Measurements from ENCODE around the gene GNB4.

DNA sequence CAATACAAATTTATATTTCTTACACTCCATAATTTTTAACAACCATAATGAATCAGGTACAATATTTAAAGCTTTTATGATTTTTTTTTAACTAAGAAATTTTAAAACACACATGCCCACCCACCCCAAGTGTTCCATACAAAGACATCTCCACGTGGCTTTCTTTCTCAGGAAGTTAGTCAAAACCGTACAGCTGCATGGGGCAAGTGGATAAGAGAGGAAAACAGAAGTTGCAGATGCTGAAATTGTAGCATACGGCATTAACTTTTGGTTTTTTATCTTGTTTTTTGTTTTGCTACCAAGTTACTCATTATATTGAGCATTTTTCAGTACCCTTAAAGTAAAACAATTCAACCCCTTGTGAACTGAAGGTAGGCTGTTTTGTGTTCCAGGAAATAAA is 14.8 kb downstream of the GNB4 start:
- no peak for TF ChIP-seq POLR2AphosphoS5 (IDR thresholded peaks at IDR 0.05; ENCODE audit: insufficient read depth in 1 of 2, low read depth in 1 of 2)
- TF ChIP-seq, protein P1, sequence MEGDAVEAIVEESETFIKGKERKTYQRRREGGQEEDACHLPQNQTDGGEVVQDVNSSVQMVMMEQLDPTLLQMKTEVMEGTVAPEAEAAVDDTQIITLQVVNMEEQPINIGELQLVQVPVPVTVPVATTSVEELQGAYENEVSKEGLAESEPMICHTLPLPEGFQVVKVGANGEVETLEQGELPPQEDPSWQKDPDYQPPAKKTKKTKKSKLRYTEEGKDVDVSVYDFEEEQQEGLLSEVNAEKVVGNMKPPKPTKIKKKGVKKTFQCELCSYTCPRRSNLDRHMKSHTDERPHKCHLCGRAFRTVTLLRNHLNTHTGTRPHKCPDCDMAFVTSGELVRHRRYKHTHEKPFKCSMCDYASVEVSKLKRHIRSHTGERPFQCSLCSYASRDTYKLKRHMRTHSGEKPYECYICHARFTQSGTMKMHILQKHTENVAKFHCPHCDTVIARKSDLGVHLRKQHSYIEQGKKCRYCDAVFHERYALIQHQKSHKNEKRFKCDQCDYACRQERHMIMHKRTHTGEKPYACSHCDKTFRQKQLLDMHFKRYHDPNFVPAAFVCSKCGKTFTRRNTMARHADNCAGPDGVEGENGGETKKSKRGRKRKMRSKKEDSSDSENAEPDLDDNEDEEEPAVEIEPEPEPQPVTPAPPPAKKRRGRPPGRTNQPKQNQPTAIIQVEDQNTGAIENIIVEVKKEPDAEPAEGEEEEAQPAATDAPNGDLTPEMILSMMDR (IDR thresholded peaks at IDR 0.05): no peak

Measured in vagina (tissue), 2 donors.